DMS53 (cell line): ENCODE measurements around the gene LHPP.
"Not testable (repeated sequence)": the region's sequence is repeated elsewhere in the genome, so short reads cannot be mapped to it uniquely, and the experiment has no call there.

Source experiments
- DNase-seq: peaks from one replicate; lab custom pipeline; 2025; lab: John Stamatoyannopoulos, UW

Gene LHPP

GRCh38 chr10:124606822-124607221 is 145.2 kb downstream of the LHPP start:
- DNase-seq = no peak

DNA sequence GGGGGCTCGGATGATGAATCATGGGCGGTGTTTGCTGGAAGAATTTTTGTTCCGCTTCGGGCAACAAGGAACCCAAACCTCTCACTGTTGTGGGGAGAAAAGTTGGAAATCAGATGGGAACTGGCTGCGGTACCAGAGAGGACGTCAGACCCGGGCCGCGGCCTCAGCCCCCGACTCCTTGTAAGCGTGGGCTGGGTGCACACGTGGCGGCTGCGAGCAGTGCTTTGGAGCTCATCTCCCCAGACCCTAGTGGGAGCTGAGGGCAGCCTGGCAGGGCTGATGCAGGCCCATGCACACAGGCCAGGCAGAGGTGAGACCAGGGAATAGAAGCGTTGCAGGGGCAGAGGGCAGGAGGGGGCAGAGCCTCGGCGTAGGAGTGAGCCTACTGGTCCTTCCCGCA is 146.1 kb downstream of the LHPP start:
- DNase-seq = no peak

DNA sequence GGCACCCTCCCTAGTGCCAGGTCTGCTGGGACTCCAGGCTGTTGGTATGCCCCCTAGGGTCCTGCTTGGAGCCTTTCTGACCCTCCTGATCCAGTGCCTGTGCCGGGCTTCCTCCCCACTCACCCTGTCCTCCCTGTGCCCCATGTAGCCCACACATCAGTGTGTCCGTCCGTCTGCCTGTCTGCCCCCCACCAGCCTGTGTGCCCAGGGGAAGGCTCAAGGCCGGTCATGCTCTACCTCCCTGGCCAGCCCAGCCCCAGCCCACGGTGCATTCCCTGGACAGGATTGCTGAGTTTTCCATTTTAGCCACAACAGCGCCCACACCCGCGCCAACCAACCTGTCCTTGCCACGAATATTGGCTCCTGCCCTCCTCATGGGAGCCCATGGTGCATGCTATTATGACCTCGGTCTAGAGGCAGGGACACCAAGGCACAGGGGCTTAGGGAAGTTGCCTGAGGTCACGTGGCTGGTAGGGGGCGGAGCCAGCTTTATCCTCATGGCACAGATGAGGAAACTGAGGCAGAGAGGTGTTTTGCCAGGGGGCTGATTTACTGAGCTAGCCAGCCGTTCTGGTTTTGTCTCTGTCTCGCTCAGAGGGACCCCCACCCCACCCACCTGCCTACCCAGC is 146.6 kb downstream of the LHPP start:
- DNase-seq = no peak

GRCh38 chr10:124609698-124610097 is 148.1 kb downstream of the LHPP start:
- no peak for DNase-seq

DNA sequence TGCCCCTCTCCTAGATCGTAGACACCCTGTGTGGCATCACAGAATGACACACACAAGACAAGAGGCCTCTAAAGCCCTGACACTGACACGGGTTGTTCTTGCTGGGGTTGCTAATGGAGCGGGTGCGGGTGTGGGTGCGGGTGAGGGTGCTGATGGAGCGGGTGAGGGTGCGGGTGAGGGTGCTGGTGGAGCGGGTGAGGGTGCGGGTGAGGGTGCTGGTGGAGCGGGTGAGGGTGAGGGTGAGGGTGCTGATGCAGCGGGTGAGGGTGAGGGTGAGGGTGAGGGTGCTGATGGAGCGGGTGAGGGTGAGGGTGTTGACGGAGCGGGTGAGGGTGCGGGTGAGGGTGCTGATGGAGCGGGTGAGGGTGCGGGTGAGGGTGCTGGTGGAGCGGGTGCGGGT is 148.6 kb downstream of the LHPP start:
- DNase-seq = not testable (repeated sequence)

DNA sequence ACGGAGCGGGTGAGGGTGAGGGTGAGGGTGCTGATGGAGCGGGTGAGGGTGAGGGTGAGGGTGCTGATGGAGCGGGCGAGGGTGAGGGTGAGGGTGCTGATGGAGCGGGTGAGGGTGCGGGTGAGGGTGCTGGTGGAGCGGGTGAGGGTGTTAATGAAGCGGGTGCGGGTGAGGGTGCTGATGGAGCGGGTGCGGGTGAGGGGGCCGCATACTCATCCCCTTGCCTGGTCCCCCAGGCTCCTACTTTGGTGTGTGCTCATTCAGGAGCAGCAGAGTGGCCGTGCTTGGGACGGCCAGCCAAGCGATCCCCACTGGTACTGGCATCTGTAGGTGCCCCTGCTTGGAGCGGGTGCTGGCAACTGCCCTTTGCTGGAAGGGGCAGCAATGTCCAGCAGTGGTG is 149.2 kb downstream of the LHPP start:
- not testable (repeated sequence) for DNase-seq

DNA sequence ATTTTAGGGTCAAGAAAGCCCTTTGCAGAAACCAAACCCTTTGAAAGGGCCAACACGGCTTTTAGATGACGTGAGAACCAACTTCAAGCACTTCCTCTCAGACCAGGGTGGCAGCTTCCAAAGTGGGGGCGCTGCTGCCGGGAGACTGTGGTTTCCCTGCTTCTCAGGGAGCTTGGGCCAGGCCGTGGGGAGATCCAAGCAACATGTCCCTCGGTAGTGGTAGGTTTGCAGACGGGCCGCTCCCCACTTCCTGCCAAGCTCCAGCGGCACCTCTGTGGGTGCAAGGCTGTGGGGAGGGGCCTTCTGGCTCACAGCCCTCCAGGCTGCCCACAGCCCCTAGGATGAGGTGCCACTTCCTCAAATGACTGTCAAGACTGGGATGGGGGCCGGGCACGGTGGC is 150.1 kb downstream of the LHPP start:
- no peak for DNase-seq

DNA sequence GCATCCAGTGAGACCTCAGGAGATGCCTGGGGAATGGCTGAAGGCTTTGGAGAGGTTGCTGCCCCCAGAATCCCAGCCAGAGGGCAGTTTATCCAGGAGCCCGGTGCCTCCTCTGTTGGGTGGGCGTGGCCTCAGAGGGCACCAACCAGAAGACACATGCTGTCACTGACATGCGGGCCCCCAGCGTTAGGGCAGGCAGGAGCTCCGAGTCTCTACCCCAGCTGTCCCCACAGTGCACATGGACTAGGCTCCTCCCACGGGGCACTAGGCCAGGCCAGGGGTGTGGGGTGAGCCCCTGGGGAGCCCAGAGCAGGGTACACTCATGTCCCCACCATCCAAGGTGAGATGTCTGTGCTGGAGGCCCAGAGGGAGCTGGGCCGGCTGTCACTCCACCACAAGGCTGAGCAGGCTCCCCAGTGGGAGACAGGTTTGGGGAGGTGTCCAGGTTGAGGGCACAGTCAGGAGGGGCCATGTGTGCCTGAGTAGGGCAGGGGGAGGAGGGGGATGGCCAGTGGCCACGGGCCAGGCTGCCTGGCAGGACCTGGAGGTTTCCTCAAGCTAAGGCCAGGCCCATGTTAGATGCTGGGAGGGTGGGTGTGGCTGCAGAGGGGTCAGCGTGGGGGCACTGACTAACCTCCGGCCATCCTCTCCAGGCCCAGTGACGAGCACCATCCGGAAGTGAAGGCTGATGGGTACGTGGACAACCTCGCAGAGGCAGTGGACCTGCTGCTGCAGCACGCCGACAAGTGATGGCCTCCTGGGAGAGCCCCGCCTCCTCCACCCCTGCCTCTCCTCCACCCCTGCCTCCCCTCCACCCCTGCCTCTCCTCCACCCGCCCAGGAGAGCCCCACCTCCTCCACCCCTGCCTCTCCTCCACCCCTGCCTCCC is 151.2 kb downstream of the LHPP start:
- DNase-seq = no peak

DNA sequence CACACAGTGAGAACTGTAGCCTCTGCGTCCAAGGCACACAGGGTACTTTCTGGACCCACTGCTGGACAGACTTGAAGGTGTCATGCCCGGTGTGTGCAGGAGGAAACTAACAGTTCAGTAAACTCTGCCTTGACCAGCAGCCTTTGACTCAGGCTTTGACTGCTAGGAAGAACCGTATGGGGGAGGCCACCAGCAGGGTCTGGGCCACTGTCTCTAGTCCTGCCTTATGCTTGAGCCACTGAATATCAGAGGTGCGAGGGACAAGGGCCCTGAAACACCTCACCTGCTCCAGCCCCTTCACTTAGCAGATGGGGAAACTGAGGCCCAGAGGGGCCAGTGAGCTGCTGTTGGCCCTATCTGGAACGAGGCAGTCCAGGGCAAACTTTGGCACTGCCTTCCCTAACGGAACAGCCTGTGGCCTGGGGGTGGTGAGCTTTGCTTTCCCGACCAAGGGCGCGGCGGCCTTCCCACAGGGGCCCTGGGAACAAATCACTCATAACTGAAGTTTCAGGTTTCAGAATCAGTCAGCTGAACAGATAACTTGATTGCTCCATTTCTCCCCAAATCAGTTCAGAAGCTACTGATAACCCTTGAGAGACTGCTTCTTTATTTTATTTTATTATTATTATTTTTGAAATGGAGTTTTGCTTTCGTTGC is 152.5 kb downstream of the LHPP start:
- DNase-seq = no peak

DNA sequence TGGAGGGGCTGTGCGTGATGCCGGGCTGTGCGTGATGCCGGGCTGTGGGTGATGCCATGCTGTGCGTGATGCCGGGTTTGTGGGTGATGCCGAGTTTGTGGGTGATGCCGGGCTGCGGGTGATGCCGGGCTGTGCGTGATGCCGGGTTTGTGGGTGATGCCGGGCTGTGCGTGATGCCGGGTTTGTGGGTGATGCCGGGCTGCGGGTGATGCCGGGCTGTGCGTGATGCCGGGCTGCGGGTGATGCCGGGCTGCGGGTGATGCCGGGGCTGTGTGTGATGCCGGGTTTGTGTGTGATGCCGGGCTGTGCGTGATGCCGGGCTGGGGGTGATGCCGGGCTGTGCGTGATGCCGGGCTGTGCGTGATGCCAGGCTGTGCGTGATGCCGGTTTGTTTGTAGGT is 153.6 kb downstream of the LHPP start:
- no peak for DNase-seq

DNA sequence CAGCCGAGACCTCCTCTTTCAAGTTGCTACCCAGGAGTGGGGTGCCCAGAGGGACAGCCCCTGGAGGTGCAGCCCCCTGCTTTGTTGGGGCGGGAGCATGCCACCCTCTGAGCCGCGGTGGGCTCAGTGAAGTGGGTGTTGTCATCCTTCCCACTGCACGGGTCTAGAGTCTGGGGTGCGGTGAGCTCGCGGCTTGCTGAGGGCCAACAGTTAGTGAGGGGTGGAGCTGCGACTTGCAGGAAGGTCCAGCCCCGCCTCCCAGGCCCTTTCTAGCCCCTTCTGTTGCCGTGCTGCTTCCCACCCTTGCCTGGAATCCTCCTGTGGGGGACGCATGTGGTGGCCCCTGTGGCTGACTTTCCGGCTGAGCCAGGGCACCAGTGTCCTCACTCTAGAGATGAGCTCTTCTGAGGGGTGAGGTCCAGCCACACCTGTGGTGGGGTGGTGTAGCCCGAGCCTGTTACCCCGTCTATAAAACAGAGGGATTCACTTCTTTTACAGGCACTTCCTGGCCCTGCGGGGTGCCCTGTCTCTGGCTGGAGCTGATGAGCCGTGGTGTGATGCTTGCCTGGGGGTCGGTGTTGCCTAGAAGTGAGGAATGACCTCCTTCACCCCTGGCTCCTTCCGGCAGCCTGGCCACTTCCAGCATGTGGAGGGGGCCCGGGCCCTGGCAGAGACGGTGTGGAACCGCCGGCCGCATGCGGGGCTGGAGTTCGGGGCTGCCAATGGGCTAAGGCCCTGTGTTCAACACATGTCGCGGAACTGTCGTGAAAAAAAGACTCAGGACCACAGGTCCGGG is 154.6 kb downstream of the LHPP start:
- DNase-seq = no peak

DNA sequence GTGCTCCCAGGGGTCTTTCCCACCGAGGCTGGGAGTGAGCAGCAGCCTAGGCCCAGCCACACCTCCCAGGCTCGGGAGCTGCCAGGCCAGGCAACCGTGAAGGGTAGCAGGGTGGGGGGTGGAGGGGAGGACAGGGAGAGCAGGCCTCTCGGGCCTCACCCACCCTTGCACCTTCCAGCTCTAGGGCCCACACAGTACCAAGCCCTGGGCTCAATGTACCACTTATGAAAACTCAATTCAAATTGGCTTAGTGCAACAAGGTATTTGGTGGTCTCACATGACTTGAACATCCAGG is 155.2 kb downstream of the LHPP start:
- DNase-seq = no peak

DNA sequence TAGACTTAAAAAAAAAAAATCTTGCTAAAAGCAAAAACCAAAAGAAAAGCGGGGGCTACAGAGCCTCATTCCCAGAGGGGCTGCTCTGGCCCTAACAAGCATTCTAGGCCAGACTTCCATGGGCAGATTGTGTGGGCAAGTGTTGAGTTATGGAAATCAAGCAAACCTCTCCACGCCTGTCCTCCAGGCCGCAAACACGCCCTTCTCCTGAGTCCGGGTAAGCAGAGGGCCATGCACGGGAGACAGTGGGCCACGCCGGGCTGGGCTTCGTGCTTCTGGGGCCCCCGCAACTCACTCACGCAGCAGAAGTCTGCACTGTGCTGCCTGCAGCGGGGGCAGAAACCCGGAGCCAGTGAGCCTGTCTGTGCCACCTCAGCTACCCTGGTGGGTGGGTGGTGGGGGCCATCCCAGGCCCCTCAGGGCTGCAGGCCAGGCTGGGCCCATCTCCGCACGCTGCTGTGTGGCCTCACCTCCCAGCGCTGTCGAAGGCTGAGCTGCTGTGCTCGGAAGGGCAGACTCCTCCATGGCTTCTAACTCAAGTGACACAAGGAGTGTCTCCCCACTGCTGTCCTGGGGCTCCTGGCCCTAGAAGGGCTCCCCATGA is 156.9 kb downstream of the LHPP start:
- DNase-seq = no peak

- DNase-seq = no peak
These were observed 157.6 kb downstream of the LHPP start for GRCh38 chr10:124619195-124619594.

DNA sequence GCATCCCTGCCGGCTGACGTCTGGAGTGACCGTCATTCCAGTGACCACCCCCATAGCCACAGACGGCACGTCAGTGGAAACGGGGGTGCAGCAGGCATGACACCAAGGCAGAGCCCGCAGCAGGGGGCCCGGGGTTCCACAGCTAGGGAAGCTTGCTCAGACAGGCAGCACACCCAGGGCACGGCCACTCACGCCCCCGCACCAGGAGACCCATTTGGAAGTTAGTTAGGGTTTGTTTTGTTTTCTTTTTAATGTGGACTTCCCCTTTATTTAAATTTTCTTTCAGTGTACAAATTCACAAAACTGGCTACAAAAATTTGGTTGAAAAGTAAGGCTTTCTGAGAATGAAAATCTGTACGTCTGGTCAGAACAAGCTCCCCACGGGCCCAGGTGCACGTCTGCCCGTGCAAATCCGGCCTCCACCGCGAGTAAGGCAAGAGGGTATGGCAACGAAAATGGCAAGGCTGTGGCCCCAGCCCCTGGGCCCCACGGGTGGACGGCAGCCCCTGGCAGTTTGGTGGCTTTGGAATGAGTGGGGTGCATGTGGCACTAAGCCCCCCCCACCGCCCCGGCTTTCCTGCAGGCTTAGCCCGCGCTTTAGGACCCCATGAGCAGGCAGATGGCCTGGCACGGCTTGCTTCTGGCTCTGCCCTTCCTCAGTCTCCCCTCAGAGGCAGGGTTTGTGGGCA is 158.3 kb downstream of the LHPP start:
- DNase-seq = no peak

DNA sequence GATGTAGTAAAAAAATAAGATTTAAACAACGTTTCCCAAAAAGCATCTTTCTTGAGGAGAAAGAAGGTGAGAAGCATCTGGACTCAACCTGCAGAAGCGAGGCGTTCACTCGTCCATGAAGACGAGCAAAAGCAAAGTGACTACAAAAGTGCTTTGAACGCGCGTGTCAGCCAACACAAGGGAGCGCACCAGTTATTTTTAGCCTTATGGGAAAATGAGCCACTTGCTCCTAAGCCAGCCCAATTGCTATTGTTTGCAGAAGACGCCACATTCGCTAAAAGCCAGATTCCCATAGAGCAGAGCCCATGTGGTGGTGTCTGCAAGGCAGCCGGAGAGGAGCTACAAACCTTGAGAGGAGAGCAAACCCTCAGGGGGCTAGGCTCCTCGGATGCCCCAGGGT is 160.0 kb downstream of the LHPP start:
- DNase-seq = no peak

DNA sequence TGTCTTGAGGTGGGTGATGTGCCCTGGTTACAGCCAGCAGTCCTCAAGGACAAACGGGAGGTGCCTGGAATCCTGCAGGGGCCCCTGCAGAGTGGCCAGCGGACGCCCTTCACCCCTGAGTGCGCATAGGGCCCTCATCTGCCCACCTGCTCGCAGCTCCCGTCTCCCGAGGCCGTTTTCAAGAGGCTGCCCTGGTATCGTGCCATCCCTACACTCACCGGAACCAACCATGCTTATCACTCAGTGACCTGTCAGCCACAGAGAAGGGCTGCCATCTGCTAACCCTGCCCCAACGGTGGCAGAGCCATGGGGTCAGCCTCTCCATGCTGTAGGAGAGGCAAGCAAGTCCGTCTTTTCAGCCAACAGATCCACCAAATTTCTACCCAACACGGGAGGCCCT is 160.5 kb downstream of the LHPP start:
- no peak for DNase-seq

GRCh38 chr10:124622866-124623536 is 161.4 kb downstream of the LHPP start:
- no peak for DNase-seq

- DNase-seq = no peak
These were observed 162.4 kb downstream of the LHPP start for GRCh38 chr10:124624006-124624405.

DNA sequence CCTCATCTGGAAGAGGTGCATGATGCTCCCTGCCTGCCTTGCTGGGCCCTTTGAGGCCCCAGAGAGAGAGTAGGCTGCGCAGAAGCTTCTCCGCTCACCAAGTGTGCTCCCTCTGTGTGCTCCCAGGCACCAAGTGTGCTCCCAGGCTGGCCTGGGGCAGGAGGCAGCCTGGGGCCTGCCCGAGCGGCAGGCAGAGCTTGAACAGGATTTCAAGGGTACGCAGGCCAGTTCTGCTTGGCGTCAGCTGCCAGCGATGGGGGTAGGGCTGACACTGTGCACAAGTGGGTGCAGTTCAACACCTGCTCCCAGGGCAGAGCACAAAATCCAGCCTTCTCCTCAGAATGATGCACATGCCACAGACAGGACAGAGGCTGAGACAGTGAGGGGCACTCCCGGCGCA is 162.8 kb downstream of the LHPP start:
- no peak for DNase-seq

DNA sequence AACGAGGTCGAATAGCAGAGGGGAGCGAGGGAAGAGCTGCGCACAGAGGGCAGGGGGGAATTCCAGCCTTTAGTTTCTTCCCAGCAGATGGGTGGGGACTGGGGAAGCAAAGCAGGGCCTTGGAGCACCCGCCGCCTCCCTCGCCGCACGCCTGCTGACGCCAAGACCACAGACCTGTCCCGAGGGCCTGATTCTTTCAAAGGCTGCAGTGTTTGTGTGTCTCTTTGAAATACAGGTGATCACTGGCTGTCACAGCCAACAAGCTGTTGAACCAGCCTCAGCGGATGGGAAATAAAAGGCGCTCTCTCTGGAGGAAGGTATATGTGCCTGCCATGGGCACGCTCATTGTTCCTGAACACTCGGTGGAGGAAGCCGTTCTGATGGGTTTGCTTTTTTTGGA is 163.3 kb downstream of the LHPP start:
- DNase-seq = no peak
